ENCODE results near the gene LSM14A.
"Not testable (repeated sequence)": the region's sequence is repeated elsewhere in the genome, so short reads cannot be mapped to it uniquely, and the experiment has no call there.

Gene LSM14A

GRCh38 chr19:34232566-34233481 is 60.5 kb downstream of the LSM14A start:
- DNase-seq: no peak

GRCh38 chr19:34235425-34235940 is 63.2 kb downstream of the LSM14A start:
- no peak for DNase-seq

DNA sequence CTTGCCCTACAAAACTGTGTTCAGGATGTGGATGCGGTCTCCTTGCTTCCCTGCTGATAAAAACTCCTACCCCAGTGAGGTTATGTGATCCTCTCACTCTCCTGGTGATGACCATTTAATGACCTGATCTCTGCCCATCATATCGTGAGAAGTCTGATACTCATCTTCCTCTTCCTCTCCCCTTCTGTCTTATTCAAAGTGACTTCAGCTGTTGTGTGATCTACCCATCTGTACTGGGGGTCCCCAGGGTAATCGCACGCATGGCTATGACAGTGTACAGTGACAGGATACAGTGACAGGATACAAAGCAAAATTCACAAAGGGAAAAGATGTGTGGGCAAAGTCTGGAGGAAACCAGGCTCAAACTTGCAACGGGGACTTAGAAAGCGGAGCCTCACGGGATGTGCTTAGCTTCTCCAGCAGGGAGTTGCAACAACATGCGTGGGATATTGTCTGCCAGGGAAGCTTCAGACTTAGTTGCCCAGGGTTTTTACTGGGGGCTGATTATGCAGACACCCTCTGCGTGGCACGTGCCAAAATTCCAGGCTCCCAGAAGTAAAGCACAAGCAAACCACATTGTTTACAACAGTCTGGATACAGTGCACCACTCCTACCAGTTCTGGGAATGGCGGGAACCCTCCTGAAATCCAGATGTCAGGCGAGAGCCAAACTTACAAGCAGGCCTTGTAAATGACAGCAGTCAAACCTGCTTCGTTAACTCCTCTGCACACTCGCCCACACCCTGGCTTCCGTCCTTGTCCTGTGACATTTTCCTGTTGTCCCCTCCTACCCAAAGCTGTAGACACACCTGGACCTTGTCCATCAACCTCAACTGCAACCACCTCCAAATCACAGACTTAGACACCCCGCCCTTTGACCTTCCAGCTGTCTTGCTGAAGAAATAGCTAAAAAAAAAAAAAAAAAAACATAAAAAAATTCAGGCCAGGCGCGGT is 64.0 kb downstream of the LSM14A start:
- DNase-seq: no peak

GRCh38 chr19:34237283-34237682 is 65.0 kb downstream of the LSM14A start:
- DNase-seq: no peak

DNA sequence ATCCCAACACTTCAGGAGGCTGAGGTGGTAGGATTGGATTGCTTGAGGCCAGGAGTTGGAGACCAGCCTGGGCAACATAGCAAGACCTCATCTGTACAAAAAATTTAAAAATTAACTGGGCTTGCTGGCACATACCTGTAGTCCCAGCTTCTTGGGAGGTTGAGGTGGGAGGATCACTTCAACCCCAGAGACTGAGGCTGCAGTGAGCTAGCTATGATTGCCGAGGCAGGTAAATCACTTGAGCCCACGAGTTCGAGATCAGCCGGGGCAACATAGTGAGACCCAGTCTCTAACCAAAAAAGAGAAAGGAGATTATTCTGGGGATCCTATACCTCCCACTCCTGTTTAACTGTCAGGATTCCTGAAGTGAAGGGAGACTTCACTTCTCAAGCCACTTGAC is 65.6 kb downstream of the LSM14A start:
- no peak for DNase-seq

- DNase-seq: no peak
Observed at GRCh38 chr19:34241513-34242337, 69.4 kb downstream of the LSM14A start.

DNA sequence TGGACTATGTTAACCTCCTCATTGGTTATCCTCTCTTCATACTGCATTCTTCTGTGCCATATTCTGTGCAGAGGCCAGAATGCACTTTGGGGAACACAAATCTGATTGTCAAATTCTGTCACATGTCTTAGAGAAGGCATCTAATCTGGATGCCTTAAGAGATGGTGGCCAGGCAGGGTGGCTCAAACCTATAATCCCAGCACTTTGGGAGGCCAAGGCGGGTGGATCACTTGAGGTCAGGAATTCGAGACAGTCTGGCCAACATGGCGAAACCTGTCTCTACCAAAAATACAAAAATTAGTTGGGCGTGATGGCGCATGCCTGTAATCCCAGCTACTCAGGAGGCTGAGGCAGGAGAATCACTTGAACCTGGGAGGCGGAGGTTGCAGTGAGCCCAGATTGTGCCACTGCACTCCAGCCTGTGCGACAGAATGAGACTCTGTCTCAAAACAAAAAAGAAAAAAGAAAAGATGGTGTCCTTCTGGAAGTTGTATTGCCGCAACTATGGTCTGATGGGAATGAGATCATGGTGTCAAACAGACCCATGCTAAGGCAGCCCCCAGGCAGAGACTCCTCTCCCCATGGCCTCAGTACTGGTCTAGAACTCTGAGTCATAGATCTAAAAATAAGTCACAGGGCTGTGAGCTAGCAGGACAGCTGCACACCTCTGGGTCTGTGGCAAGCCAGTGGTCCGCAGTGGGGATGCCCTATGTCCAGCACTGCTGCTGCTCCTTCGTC is 71.0 kb downstream of the LSM14A start:
- not testable (repeated sequence) for DNase-seq

- no peak for DNase-seq
Observed at GRCh38 chr19:34243876-34244578, 71.7 kb downstream of the LSM14A start.

GRCh38 chr19:34244611-34245299 is 72.5 kb downstream of the LSM14A start:
- DNase-seq: no peak

- no peak for DNase-seq
Observed at GRCh38 chr19:34246340-34246739, 74.0 kb downstream of the LSM14A start.

DNA sequence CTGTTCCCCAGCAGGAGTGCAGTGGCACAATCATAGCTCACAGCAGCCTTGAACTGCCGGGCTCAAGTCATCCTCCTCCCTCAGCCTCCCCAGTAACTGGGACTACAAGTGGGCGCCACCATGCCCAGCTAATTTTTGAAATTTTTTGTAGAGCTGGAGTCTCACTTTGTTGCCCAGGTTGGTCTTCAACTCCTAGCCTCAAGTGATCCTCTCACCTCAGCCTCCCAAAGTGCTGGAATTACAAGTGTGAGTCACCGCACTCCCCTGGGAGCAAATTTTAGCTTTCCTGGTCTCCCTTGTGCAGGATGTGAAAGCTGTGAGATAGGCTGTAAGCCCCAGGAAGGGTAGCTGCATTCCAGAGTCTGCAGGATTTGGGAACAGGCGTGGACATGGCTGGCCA is 76.6 kb downstream of the LSM14A start:
- no peak for DNase-seq

GRCh38 chr19:34253167-34253566 is 80.9 kb downstream of the LSM14A start:
- not testable (repeated sequence) for DNase-seq

- not testable (repeated sequence) for DNase-seq
Observed at GRCh38 chr19:34253681-34254045, 81.4 kb downstream of the LSM14A start.

- peak; percentile 79 for DNase-seq
Observed at GRCh38 chr19:34254046-34254697, 81.9 kb downstream of the LSM14A start, which contains the start of gene GARRE1. Gene GARRE1 (plus strand): TSS chr19:34254554. CDS start chr19:34300474, 45,920 bp downstream.

DNA sequence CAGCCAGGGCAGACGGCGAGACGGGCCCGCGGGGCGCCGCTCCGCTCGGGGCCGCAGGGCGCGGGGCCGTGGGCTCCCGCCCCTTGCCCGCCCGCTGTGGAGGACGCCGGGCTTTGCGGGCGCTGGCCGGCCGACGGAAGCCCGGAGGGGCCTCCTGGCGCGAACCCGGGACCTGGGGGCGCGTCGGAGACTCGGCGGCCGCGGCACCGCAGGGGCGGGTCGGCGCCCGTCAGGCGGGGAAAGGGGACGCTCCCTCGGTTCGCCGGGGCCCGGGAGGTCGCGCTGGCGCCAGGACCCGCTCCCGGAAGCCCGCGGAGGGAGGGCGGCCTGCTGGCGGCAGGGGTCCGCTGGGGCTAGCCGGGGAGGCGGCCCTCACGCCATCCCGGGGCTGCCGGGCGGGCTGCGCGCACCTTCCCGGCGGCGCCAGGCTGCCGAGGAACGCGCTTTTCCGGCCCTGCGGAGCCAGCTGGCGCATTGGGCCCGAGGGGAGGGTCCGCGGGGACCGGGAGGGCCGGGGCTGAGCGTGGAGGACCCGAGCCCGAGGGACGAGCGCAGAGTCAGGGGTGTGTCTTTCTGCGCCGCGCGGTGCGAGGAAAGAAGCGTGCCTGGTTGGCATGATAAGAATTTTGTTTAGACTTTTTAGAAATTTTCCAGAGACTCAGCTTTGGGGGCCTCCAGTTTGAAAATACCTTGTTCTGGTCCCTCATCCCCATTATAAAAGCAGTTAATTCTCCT is 82.6 kb downstream of the LSM14A start:
- peak; percentile 29 for DNase-seq

DNA sequence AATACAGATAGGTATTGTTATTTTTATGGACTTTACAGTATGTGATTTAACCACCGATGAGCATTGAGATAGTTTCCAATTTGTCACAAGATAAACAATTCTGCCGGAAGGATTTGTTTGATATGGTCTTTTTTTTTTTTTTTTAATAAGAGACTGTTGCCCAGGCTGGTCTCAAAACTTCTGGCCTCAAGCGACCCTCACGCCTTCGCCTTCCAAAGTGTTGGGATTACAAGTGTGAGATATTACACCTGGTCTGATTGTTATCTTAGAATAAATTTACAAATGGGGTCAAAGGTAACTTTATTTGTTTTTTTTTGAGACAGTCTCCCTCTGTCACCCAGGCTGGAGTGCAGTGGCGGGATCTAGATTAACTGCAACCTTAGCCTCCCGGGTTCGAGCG is 83.2 kb downstream of the LSM14A start:
- DNase-seq: no peak

GRCh38 chr19:34256835-34257558 is 84.7 kb downstream of the LSM14A start:
- no peak for DNase-seq

GRCh38 chr19:34257559-34257924 is 85.2 kb downstream of the LSM14A start:
- DNase-seq: no peak

Data from central memory CD4-positive, alpha-beta T cell (primary cell).